Measurements from ENCODE around the gene WWOX.

WWOX gene

DNA sequence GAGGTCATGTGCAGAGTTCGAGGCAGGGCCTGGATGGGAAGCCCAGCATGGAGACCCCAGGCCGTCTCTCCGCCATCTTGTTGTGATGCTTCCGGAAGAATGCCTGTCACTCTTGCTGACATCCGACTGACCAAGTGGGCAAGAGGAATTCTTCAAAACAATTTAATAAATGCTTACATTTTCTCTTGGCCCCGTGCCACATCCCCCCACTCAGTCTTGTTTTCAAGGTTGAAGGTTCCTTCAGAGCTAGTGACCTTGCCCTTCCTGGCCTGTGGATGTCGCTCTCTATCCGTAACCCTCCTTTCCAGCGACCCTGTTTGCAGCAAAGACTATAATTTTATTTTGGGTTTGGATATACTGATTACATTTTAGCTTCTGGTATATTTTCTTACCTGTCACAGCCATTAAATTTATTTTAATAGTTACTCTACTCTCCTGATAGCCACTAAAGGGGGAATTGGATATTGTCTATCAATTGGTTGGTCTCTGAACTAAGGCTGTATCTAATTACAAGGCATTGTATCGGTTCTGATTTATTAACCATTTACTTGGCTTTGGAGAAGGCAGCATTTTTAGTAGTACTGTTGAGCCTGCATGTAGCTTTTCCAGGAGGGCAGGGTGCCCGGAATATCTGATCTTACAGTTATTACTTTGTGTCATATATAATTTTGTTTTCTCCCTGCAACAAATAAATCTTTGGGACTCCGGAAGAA is 264.5 kb downstream of the WWOX start:
- H3K36me3 ChIP-seq (replicated peaks; ENCODE audit: insufficient read depth, low read length): no peaks in the 10 kb centered on the region
- TF ChIP-seq, protein P1, sequence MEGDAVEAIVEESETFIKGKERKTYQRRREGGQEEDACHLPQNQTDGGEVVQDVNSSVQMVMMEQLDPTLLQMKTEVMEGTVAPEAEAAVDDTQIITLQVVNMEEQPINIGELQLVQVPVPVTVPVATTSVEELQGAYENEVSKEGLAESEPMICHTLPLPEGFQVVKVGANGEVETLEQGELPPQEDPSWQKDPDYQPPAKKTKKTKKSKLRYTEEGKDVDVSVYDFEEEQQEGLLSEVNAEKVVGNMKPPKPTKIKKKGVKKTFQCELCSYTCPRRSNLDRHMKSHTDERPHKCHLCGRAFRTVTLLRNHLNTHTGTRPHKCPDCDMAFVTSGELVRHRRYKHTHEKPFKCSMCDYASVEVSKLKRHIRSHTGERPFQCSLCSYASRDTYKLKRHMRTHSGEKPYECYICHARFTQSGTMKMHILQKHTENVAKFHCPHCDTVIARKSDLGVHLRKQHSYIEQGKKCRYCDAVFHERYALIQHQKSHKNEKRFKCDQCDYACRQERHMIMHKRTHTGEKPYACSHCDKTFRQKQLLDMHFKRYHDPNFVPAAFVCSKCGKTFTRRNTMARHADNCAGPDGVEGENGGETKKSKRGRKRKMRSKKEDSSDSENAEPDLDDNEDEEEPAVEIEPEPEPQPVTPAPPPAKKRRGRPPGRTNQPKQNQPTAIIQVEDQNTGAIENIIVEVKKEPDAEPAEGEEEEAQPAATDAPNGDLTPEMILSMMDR (IDR thresholded peaks at IDR 0.05; ENCODE audit: low read length): no peak
- TF ChIP-seq EZH2 (optimal IDR thresholded peaks at IDR 0.05; ENCODE audit: low read depth, low read length) (no peak), EZH2phosphoT487 (IDR thresholded peaks at IDR 0.05; ENCODE audit: low read length) (no peak)
- no peak overlapping the region for H2AFZ ChIP-seq (ENCODE audit: low read length)
- H3K4me1 ChIP-seq (ENCODE audit: low read length): no peaks in the 10 kb centered on the region
- no peaks in the 10 kb centered on the region for H3K79me2 ChIP-seq (ENCODE audit: low read length)
- DNase-seq: no peak
- no peak overlapping the region for H3K4me3 ChIP-seq (ENCODE audit: low read length)
- no peaks in the 10 kb centered on the region for H3F3A ChIP-seq (ENCODE audit: insufficient read depth, low read length)
- no peak overlapping the region for H3K4me2 ChIP-seq (ENCODE audit: low read depth, low read length)
- H3K27ac ChIP-seq (ENCODE audit: low read length): no peak overlapping the region
- H4K20me1 ChIP-seq (ENCODE audit: insufficient read depth, low read length): no peaks in the 10 kb centered on the region
- H3K9me2 ChIP-seq (replicated peaks; ENCODE audit: insufficient read depth, low read length): no peaks in the 10 kb centered on the region
- H3K27me3 ChIP-seq (replicated peaks; ENCODE audit: insufficient read depth, low read length): no peaks in the 10 kb centered on the region
- no peaks in the 10 kb centered on the region for H3K9me3 ChIP-seq (replicated peaks; ENCODE audit: insufficient read depth, low read length)
- no peak overlapping the region for H3K9ac ChIP-seq (ENCODE audit: low read length)

DNA sequence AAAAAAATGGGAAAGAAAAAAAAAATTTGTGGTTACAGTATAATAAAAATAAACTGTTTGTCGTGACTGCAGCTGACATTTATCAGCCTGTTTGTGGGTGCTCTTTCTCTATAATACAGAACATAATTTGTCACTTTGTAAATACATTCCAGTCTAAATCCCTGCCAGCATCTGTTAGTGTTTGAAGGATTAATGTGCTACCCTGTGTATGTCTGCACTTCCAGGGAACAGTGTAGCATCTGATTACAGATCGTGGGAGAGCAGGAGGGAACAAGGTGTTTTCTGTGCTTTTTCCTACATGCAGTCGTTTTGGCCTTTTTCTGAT is 265.1 kb downstream of the WWOX start:
- H3K36me3 ChIP-seq (replicated peaks; ENCODE audit: insufficient read depth, low read length): no peaks in the 10 kb centered on the region
- DNase-seq: no peak
- no peaks in the 10 kb centered on the region for H3K27me3 ChIP-seq (replicated peaks; ENCODE audit: insufficient read depth, low read length)
- H3K9ac ChIP-seq (ENCODE audit: low read length): no peak overlapping the region
- H3K4me3 ChIP-seq (ENCODE audit: low read length): no peak overlapping the region
- no peaks in the 10 kb centered on the region for H3K79me2 ChIP-seq (ENCODE audit: low read length)
- H3K27ac ChIP-seq (ENCODE audit: low read length): no peak overlapping the region
- no peaks in the 10 kb centered on the region for H3K4me1 ChIP-seq (ENCODE audit: low read length)
- no peaks in the 10 kb centered on the region for H3F3A ChIP-seq (ENCODE audit: insufficient read depth, low read length)
- H4K20me1 ChIP-seq (ENCODE audit: insufficient read depth, low read length): no peaks in the 10 kb centered on the region
- H3K4me2 ChIP-seq (ENCODE audit: low read depth, low read length): no peak overlapping the region
- no peaks in the 10 kb centered on the region for H3K9me3 ChIP-seq (replicated peaks; ENCODE audit: insufficient read depth, low read length)
- no peak overlapping the region for H2AFZ ChIP-seq (ENCODE audit: low read length)
- TF ChIP-seq EZH2phosphoT487 (IDR thresholded peaks at IDR 0.05; ENCODE audit: low read length): no peak
- TF ChIP-seq, protein P1 (IDR thresholded peaks at IDR 0.05; ENCODE audit: low read length): no peak
- TF ChIP-seq EZH2 (optimal IDR thresholded peaks at IDR 0.05; ENCODE audit: low read depth, low read length): no peak
- no peaks in the 10 kb centered on the region for H3K9me2 ChIP-seq (replicated peaks; ENCODE audit: insufficient read depth, low read length)

DNA sequence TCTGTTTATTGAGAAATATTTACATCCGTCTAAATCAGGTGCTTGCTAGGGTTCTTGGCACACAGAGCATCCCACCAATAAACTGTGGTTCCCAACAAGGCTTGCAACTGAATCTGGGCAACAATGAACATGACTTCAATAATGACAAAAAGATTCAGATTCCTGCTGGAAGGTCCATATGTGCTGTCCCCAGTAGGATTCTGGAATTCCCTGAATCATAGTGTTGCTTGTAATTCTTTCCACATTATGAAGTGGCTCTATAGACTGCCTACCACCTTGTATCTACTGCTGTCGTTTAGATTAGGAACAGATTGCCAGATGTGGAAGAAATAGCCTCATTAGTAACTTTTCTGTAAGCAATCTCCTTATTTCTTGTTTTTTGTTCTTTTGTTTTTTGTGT is 265.9 kb downstream of the WWOX start:
- H3K27ac ChIP-seq (ENCODE audit: low read length): no peak overlapping the region
- no peaks in the 10 kb centered on the region for H3K9me3 ChIP-seq (replicated peaks; ENCODE audit: insufficient read depth, low read length)
- H3K36me3 ChIP-seq (replicated peaks; ENCODE audit: insufficient read depth, low read length): no peaks in the 10 kb centered on the region
- no peak overlapping the region for H3K4me3 ChIP-seq (ENCODE audit: low read length)
- no peaks in the 10 kb centered on the region for H3K4me1 ChIP-seq (ENCODE audit: low read length)
- no peak overlapping the region for H3K4me2 ChIP-seq (ENCODE audit: low read depth, low read length)
- no peak for DNase-seq
- TF ChIP-seq EZH2phosphoT487 (IDR thresholded peaks at IDR 0.05; ENCODE audit: low read length) (no peak), EZH2 (optimal IDR thresholded peaks at IDR 0.05; ENCODE audit: low read depth, low read length) (no peak)
- TF ChIP-seq, protein P1 (IDR thresholded peaks at IDR 0.05; ENCODE audit: low read length): no peak
- H3K27me3 ChIP-seq (replicated peaks; ENCODE audit: insufficient read depth, low read length): no peaks in the 10 kb centered on the region
- no peaks in the 10 kb centered on the region for H4K20me1 ChIP-seq (ENCODE audit: insufficient read depth, low read length)
- no peaks in the 10 kb centered on the region for H3K79me2 ChIP-seq (ENCODE audit: low read length)
- H3F3A ChIP-seq (ENCODE audit: insufficient read depth, low read length): no peaks in the 10 kb centered on the region
- no peak overlapping the region for H3K9ac ChIP-seq (ENCODE audit: low read length)
- H3K9me2 ChIP-seq (replicated peaks; ENCODE audit: insufficient read depth, low read length): no peaks in the 10 kb centered on the region
- no peak overlapping the region for H2AFZ ChIP-seq (ENCODE audit: low read length)

Measured in MM.1S (cell line).